MG63 (cell line): ENCODE results near the gene SF3B1. TPM values are rescaled to one million over a fixed set of nuclear protein-coding genes. Genes with fewer than 3 reads are reported as not detected.
A peak's percentile ranks its signal among the peaks of the same experiment; 100 is the strongest.
"Not testable (repeated sequence)": the region's sequence is repeated elsewhere in the genome, so short reads cannot be mapped to it uniquely, and the experiment has no call there.

ENCODE experiments used
- DNase-seq: peaks from one replicate; pipeline ENCODE4 v3.0.0-alpha.2; 2020
- H3K27me3 ChIP-seq: fragments of 250-450 bp; sonication (Bioruptor Pico); 2 replicates; pipeline ENCODE4 v1.5.1; 2020; ENCODE audit warnings: mild to moderate bottlenecking, moderate library complexity
- H3K36me3 ChIP-seq: fragments of 250-450 bp; sonication (Bioruptor Pico); 2 replicates; pipeline ENCODE4 v1.5.1; 2020; ENCODE audit warnings: mild to moderate bottlenecking, moderate library complexity
- H3K4me3 ChIP-seq: fragments of 250-450 bp; sonication (Bioruptor Pico); 2 replicates; pipeline ENCODE4 v1.5.1; 2020; ENCODE audit warnings: mild to moderate bottlenecking, moderate library complexity
- H3K9me3 ChIP-seq: fragments of 250-450 bp; sonication (Bioruptor Pico); 2 replicates; pipeline ENCODE4 v1.5.1; 2020; ENCODE audit warnings: mild to moderate bottlenecking, moderate library complexity
- total RNA-seq: library from RNA; depleted of rRNA; stranded (reverse); fragments of >200 nt; shearing (Covaris generic); gene quantifications from 2 replicates; pipeline ENCODE4 v1.2.3, GENCODE V29; 2014; ENCODE audit warnings: low replicate concordance

Gene SF3B1
- total RNA-seq, 1 experiment from 2014 or later = 122 TPM

DNA sequence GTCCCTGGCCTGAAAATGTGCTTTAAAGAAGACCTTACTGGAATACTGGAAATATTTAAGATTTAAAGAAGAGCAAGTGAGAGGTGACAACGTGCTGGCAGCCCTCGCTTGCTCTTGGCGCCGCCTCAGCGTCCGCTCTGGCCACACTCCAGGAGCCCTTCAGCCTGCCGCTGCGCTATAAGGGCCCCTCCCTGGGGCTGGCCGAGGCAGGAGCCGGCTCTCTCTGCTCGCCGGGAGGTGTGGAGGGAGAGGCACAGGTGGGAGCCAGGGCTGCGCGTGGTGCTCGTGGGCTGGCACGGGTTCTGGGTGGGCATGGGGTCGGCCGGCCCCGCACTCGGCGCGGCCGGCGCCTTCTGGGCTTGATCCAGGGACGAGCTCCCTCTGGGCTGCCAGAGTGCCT is 15.6 kb upstream of the SF3B1 start:
- Histone ChIP-seq H3K36me3 (no peaks in the 10 kb centered on the region), H3K9me3 (0 out of 2 replicates have a peak, but pooled peaks cover 3% of the 10 kb centered on the region), H3K27me3 (no peaks in the 10 kb centered on the region), H3K4me3 (no peak overlapping the region)
- no peak for DNase-seq

DNA sequence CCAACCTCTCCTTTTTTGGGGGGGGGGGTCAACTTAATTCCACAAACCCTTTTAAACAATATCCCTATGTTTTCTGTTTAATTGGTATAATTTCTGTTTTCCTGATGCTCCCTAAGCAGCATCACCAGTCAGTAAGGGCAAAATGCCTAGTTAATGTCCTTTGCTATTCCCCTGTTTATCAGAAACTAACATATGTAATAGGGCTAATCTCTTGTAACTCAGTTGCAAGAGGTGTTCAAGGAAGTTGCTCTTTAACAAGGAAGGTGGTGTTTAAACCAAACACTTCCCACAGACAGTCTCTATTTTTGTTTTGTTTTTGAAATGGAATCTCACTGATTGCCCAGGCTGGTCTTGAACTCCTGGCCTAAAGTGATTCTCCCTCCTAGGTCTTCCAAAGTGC is 12.0 kb upstream of the SF3B1 start:
- Histone ChIP-seq H3K36me3 (no peaks in the 10 kb centered on the region), H3K27me3 (no peaks in the 10 kb centered on the region), H3K4me3 (no peak overlapping the region), H3K9me3 (0 out of 2 replicates have a peak, but pooled peaks cover 3% of the 10 kb centered on the region)
- no peak for DNase-seq

GRCh38 chr2:197445746-197446145 is 10.9 kb upstream of the SF3B1 start:
- no peaks in the 10 kb centered on the region for H3K36me3 ChIP-seq
- no peak for DNase-seq
- no peak overlapping the region for H3K4me3 ChIP-seq
- no peaks in the 10 kb centered on the region for H3K9me3 ChIP-seq
- no peaks in the 10 kb centered on the region for H3K27me3 ChIP-seq

- H3K27me3 ChIP-seq = no peaks in the 10 kb centered on the region
- no peaks in the 10 kb centered on the region for H3K9me3 ChIP-seq
- no peak overlapping the region for H3K4me3 ChIP-seq
- no peak for DNase-seq
- H3K36me3 ChIP-seq = no peaks in the 10 kb centered on the region
These were observed 8.0 kb upstream of the SF3B1 start for GRCh38 chr2:197442857-197443256.

GRCh38 chr2:197437380-197437779 is 2.6 kb upstream of the SF3B1 start:
- H3K9me3 ChIP-seq = no peaks in the 10 kb centered on the region
- H3K27me3 ChIP-seq = no peaks in the 10 kb centered on the region
- no peak for DNase-seq
- H3K36me3 ChIP-seq = peaks cover 2% of the 10 kb centered on the region; the same call in 1 of the 2 replicates
- H3K4me3 ChIP-seq = no peak overlapping the region

DNA sequence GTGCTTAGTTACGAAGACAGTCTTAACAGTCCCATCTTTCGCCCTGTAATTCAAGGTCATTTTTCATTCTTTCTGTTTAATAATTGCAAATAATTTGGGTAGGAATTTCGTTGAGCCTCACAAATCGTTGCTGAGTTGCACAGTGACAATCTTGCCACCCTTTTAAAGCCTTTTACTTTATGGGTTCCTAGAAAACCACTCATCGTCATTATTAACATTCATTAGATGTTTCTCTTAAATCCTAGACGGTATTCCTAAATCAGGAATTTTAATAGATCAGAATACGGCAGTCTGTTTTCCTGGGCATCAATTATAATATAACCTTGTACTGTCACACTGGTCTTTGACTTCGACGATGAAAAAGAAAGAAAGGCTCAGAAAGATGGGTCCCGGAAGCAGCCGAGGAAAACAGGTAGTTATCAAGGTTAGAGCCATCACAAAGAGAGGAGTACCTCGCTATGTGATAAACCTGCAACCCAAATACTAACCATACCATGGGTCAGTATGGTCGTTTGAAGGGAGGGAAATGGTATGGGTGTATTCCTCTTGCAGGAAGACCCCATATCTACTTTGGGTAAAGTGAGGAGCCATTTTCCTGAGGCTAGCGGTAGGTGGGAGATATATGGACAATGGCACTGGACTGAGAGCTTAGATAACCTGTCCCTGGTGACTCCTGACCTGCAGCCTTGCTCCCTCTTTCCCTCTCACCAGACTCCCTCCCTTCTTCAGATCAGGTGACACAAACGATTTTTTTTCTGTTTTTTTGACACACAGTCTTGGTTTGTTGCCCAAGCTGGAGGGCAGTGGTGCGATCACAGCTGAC is 981 bp upstream of the SF3B1 start:
- DNase-seq = no peak
- Histone ChIP-seq H3K9me3 (no peaks in the 10 kb centered on the region), H3K27me3 (no peaks in the 10 kb centered on the region), H3K4me3 (peak overlapping the region; percentile 98), H3K36me3 (peaks cover 5% of the 10 kb centered on the region; the same call in 1 of the 2 replicates)

- H3K9me3 ChIP-seq = no peaks in the 10 kb centered on the region
- H3K36me3 ChIP-seq = peaks cover 15% of the 10 kb centered on the region
- no peaks in the 10 kb centered on the region for H3K27me3 ChIP-seq
- peak overlapping the region; percentile 98 for H3K4me3 ChIP-seq
- DNase-seq = no peak
These were observed 919 bp downstream of the SF3B1 start for GRCh38 chr2:197433780-197434438.

DNA sequence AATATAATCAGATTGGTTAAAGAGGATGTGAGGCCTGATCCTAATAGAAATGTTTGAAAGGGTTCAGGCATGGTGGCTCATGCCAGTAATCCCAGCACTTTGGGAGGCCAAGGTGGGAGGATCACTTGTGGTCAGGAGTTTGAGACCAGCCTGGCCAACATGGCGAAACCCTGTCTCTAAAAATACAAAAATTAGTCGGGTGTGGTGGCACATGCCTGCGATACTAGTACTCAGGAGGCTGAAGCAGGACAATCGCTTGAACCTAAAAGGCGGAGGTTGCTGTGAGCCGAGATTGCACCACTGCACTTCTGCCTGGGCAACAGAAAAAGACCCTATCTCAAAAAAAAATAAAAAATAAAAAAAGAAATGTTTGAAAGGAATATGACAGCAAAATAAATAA is 2.3 kb downstream of the SF3B1 start:
- H3K9me3 ChIP-seq, H3K27me3 ChIP-seq, DNase-seq: not testable (repeated sequence)
- Histone ChIP-seq H3K36me3 (peaks cover 15% of the 10 kb centered on the region), H3K4me3 (peak overlapping the region; percentile 98)

DNA sequence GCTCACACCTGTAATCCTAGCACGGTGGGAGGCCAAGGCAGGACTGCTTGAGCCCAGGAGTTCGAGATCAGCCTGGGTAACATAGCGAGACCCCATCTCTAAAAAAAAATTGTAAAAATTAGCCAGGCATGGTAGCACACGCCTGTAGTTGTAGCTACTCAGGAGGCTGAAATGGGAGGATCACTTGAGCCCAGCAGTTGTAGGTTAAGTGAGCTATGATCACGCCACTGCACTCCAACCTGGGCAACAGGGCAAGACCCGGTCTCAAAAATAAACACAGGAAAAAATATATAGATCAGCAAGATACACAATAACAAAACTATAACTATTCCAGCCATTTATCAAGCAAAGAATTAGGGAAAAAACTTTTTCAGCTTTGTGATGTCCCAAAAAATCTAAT is 3.0 kb downstream of the SF3B1 start:
- peaks cover 15% of the 10 kb centered on the region for H3K36me3 ChIP-seq
- DNase-seq = no peak
- H3K9me3 ChIP-seq = no peaks in the 10 kb centered on the region
- H3K27me3 ChIP-seq = no peaks in the 10 kb centered on the region
- no peak overlapping the region for H3K4me3 ChIP-seq

- no peaks in the 10 kb centered on the region for H3K9me3 ChIP-seq
- H3K27me3 ChIP-seq = no peaks in the 10 kb centered on the region
- peaks cover 20% of the 10 kb centered on the region for H3K36me3 ChIP-seq
- H3K4me3 ChIP-seq = no peak overlapping the region
- no peak for DNase-seq
These were observed 6.8 kb downstream of the SF3B1 start for GRCh38 chr2:197427986-197428385.

DNA sequence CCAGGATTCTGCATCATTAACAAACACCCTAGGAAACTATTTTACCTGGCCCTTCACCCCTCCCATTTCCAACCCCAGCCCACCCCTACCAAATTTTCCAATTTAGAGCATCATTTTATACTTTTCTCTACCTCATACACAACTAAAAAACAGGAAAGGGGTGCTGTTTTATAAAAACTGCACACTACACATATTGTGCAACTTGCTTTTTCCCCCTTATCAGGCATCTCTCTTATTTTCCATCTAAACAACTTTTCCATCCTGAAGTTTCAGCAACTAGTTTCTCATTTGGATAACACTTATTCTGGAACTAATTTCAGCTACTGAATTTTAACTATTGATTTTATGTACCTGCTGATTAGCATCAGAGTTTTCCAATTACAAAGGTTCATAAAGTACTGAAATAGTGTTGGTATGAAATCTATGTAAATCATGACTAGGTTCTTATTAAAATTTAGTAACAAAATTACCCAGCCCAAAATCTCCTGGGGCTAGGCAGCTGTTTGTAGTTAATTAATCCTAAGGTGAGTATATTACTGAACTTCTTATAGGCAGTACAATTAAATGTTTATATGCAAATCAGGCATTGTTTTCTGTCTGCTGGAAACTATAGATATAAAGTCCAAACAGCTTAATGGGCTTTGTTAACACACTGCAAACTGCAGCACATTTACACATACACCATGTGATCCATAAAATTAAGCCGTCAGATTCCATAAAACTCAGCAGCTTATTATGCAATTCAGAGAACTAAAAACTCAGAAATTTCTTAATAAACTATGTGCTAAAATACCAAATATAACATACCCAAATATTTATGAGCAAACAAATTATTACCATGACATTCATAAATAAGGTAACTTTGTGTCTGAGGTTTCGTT is 7.9 kb downstream of the SF3B1 start:
- no peak for DNase-seq
- no peaks in the 10 kb centered on the region for H3K27me3 ChIP-seq
- no peaks in the 10 kb centered on the region for H3K9me3 ChIP-seq
- peaks cover 19% of the 10 kb centered on the region for H3K36me3 ChIP-seq
- H3K4me3 ChIP-seq = no peak overlapping the region

DNA sequence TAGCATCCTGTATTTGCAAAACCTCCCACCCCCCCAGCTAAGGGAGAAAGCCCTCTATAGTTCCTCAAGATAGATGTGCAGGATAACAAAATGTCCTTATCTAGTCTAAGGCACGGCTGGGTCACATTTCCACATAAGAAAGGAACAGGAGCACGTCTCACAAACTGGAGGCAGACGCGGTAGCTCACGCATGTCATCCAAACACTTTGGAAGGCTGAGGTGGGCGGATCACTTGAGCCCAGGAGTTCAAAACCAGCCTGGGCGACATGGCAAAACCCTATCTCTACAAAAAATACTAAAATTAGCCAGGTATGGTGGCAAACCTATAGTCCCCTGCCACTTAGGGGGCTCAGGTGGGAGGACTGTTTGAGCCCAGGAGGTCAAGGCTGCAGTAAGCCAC is 9.3 kb downstream of the SF3B1 start:
- no peaks in the 10 kb centered on the region for H3K27me3 ChIP-seq
- DNase-seq = no peak
- peaks cover 30% of the 10 kb centered on the region for H3K36me3 ChIP-seq
- H3K4me3 ChIP-seq = no peak overlapping the region
- no peaks in the 10 kb centered on the region for H3K9me3 ChIP-seq

DNA sequence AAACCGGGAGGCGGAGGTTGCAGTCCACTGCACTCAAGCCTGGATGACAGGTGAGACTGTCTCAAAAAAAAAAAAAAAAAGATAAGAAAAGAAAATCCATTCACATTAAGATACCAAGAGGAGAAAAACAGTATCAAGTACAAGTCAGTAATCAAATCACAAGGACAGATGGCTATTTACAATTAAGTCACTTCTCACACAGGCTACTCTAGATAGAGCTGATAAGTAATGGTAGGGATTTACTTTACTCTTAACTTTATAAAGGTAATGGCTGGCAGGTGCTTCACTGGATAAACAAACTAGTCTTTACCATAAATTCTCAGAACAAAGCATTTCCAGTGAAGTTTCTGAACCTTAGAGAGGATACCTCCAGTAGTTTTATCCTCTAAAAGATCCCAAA is 11.5 kb downstream of the SF3B1 start:
- Histone ChIP-seq H3K9me3 (no peaks in the 10 kb centered on the region), H3K27me3 (no peaks in the 10 kb centered on the region), H3K4me3 (no peak overlapping the region), H3K36me3 (peaks cover 42% of the 10 kb centered on the region)
- no peak for DNase-seq

- Histone ChIP-seq H3K4me3 (no peak overlapping the region), H3K36me3 (peaks cover 73% of the 10 kb centered on the region), H3K27me3 (no peaks in the 10 kb centered on the region), H3K9me3 (no peaks in the 10 kb centered on the region)
- DNase-seq = no peak
These were observed 15.4 kb downstream of the SF3B1 start for GRCh38 chr2:197419438-197419837.

- H3K36me3 ChIP-seq = peaks cover 76% of the 10 kb centered on the region
- H3K27me3 ChIP-seq = no peaks in the 10 kb centered on the region
- DNase-seq = no peak
- H3K9me3 ChIP-seq = no peaks in the 10 kb centered on the region
- no peak overlapping the region for H3K4me3 ChIP-seq
These were observed 18.6 kb downstream of the SF3B1 start for GRCh38 chr2:197416268-197416667.

- Histone ChIP-seq H3K9me3 (no peaks in the 10 kb centered on the region), H3K4me3 (no peak overlapping the region), H3K36me3 (peaks cover 76% of the 10 kb centered on the region), H3K27me3 (no peaks in the 10 kb centered on the region)
- no peak for DNase-seq
These were observed 20.3 kb downstream of the SF3B1 start for GRCh38 chr2:197414515-197414914.

GRCh38 chr2:197414039-197414438 is 20.8 kb downstream of the SF3B1 start:
- Histone ChIP-seq H3K9me3 (no peaks in the 10 kb centered on the region), H3K36me3 (peaks cover 76% of the 10 kb centered on the region), H3K4me3 (no peak overlapping the region), H3K27me3 (no peaks in the 10 kb centered on the region)
- no peak for DNase-seq
